ENCODE measurements around the gene PRKG1.

Gene PRKG1

DNA sequence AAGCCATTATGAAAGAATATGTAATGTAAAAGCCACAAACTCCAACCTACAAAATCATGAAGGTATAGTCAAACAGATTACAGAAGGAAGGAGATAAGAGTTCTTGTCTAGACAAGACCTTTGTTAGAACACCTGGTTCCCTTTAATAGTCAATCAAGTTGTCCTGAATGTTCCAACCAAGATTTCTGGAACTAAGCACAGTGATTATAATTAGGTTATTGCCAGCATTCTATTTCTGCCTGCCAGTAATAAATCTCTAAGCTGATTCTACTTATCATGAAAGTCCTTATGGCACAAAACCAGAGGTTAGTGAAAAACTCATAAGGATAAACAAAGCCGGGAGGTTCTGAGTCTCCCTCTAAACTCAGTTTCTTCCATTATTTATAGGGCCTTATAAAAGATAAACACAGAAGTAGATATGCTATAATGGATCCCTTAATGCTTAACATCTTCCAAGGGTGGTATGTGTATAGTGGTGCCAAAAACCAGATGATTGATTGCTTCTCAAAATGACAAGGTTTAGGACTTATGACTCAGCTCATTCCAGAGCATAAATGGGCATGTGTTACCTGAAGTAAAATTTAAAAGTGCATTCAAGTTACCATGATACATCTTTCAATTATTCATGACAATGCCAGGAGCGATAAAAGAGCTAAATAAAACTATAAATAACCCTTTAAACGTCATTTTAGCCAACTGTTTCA is 387.9 kb downstream of the PRKG1 start:
- no peak for FAIRE-seq

- no peak for FAIRE-seq
Observed at GRCh38 chr10:51468424-51468823, 394.1 kb downstream of the PRKG1 start.

- no peak for FAIRE-seq
Observed at GRCh38 chr10:51469686-51470085, 395.4 kb downstream of the PRKG1 start.

DNA sequence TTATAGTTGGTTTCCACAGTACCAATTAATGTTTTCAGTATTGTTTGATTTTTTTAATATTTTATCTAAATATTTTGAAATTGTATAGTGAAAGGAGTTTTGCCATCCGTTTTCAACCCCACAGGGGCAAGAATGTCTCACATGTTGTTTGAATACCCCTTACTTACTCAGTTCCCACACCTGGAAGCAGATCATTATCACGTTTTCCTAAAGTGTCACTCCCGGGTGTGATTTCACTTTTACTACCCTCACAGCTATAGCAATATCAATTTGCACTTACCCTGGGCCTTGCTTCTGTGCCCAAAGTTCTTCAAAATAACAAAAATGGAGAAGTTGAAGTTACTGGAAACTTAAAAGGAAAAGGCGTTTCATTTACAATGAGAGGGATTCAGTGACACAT is 397.0 kb downstream of the PRKG1 start:
- no peak for FAIRE-seq

DNA sequence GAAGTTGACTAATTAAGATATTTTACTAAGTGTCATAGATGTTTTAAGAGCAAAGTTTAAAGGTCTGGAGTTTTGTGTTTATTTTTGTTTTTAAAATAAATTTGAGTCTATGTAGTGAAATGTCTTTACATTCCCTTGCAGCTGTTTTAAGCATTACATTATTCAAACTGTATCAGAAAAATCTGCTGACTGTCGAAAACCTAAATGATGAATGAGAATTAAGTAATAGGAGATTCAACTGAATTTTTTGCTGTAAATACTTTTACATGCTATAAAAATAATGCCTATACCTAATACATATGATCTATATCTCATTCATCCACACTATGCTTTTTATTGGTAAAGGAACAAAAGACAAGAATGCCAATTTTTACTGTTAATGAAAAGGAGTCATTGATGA is 397.9 kb downstream of the PRKG1 start:
- FAIRE-seq = no peak

DNA sequence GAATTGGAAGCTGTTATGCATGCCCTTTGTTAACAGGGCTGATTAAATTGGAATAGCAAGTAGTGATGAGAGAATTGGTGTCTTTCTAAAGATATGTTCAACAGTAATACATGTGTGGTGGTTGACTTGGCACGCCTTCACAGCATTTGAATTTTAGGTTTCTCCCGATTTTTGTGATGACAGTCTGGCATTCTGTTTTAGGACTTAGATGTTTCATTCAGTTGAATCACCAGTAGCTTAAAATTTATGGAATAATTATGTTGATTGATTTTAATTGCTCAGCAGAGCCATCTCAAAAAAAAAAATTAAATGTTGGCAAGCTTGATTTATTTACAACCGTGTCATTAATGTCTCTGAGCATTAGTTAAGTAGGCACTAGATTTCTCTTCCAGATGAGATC is 405.4 kb downstream of the PRKG1 start:
- FAIRE-seq = no peak

GRCh38 chr10:51485668-51486067 is 411.4 kb downstream of the PRKG1 start:
- FAIRE-seq = no peak

- FAIRE-seq = no peak
Observed at GRCh38 chr10:51487576-51487975, 413.3 kb downstream of the PRKG1 start.

DNA sequence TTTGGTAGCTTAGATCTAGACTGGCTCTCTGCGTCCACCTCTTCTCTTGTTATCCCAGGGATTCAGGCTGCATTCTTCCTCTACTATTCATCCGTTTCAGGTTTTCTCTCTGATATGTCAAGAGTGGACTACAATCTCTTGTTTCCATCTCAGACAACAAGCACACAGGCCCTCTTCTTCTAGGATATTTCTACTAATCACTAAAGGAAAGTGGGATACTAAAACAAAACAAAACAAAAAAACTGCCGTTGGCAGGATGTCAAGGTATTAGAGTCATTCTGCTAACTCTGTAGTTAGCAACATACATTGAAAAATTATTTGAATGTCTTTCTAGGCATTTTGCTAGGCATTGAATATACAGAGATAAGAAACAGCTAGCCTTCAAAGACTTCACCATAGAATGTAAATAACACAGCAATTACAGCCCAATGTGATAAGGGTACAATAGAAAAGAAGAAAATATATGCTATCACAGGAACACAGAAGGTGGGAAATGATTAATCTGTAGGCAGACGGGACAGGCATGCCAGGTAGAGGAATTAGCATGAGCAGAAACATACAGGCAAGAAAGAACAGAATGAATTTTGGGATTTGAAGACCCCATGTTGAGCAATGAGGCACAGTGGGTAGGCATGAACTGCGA is 414.6 kb downstream of the PRKG1 start:
- no peak for FAIRE-seq

GRCh38 chr10:51498424-51498823 is 424.1 kb downstream of the PRKG1 start:
- FAIRE-seq = no peak

DNA sequence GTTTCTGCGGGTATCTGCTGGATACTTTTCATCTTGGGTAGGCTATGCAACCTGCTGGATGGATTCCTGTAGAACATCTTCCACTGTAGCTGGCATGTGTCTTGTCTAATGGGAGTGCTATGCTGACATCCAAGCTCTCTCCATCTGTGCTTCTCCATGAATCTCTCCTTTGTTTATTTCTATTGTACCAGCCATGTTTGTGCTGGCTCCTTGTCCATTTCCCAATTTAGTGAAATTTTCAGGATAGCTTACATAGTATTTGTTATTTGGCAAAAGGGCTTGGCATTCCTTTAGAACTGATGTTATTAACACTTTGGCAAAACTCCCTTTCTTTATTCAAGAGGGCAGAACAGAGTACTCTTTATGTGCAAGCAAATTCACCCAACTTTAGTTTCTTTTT is 427.1 kb downstream of the PRKG1 start:
- no peak for FAIRE-seq

DNA sequence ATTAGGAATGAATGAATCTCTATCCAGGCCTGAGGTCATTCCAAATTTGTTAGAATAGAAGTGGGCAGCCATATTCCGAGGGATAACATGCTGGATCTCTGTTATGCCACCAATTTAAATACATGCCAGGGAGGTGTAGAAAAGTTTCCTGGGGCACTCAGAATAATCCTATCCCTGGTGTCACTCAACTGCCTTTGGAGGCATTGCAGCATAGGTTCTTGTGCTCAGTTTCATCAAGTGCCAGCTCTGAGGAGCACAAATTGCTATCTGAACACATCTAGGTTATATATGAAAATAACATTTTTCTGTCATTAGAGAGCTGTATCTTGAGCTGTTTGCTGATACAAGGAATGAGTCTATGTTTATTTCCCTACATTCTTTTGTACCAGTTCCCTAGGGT is 427.8 kb downstream of the PRKG1 start:
- FAIRE-seq = no peak

GRCh38 chr10:51503378-51503777 is 429.1 kb downstream of the PRKG1 start:
- no peak for FAIRE-seq

DNA sequence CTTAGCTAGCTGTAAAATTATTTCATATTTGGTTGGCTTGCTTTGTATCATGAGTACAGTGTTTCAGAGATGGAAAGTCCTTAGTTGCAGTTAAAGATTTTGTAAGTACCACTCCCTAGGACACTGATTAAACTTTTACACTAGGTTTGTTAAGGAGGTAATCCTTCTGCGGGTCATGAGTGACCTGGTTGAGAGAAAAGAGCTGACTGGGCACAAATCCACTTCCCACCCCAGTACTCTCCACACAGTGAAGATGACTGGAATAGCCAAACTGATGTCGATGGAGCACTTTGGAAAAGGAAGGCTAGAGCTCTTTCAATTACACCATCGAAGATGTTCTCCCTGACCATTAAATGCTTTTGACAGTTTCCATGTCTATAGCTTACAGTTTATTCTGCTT is 433.2 kb downstream of the PRKG1 start:
- FAIRE-seq = no peak

DNA sequence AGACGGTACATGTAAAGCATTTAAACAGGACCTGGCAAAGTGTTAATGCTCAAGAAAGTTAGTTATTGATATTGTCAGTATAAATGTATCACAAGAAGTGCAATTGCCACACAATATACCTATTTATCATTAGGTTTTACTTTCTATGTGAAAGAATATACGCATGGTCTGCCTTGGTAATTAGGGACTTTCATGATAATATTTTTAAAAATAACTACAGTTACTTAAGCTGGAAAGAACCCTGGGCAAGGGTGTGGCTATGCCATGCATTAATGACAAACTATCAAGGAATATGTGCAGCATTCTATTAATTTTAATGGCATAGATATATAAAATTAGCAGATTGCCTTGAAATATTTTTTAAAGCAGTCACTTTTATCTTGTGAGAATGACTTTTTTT is 433.9 kb downstream of the PRKG1 start:
- no peak for FAIRE-seq

DNA sequence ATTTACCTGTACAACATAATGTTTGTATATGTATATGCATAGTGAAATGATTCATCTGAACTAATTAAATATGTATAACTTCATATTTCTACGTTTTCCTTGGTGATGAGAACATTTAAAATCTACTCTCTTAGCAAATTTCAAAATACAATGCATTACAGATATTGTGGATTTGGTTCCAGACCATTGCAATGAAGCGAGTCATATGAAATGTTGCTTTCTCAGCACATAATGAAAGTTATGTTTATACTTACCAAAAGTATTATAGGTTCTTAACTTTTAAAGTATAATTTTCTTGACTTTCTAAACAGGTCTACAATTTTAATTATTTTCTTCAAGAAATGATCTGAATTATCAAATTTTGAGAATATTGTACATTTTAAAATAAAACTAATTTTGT is 435.9 kb downstream of the PRKG1 start:
- no peak for FAIRE-seq

GRCh38 chr10:51521605-51522004 is 447.3 kb downstream of the PRKG1 start:
- FAIRE-seq = no peak

DNA sequence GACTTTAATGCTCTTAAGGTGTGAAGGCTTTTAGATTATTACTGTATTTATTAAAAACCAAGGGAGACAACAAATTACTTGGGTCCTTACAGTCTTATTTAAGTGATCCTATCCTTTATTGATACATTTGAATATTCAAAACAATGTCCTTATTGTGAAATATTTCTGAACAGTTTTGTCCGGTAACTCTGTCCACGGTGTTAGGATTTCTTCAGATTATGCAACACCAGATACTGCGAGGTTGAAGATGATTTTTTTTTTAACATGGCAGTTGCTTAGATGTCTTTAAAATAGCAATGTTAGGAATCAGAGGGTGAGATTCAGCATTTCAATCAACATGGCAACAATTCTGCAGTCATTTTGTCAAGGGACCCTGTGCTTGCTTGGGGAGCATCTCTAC is 448.6 kb downstream of the PRKG1 start:
- no peak for FAIRE-seq

DNA sequence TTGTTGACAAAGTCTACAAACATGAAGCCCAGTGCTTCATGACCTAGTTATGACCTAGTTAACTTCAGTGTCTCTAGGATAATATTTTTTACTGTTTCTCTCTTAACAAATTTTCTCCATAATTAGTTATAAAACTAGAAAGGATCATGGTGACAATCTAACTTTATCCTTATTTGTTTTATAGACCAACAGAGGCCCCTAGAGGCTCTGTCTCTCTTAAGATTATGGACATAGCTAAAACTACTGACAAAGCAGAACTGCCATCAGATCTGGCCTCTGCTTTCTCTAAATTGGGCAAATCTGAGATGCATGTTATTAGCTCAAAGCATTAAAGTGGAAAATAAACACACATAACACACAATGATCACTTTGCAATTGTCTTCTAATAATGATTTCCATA is 449.2 kb downstream of the PRKG1 start:
- FAIRE-seq = no peak

GRCh38 chr10:51524041-51524440 is 449.8 kb downstream of the PRKG1 start:
- FAIRE-seq = no peak

DNA sequence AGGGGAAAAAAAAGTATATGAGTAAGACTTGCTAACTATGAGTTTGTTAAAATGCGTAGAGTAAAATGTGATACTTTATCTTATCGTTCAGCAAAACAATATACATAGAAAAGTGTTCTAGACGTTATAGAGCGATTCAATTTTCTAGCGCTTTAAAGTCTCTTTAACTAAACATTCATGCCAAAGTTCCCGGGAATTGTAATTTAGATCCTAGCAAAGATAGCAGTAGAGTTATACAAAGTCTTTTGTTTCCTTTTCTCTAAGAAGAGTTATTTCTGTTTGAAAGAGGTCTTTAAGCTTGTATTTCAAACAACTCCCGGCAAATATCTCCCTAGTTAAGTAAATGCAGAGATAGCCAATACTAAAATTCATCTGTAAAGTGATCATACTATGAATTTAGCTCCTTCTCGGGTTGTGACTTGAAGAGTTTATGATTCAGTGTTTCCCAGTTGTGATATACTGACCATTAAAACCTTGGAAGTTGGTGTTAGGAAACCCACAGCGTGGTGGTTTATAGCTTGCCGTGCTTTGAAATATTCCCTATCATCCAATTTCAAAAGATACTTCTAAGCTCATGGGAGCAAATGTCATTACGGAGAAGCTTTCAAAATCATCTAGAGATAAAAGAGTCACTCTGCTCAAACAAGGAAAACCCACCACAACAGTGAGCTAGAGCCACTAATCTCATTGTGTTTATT is 453.4 kb downstream of the PRKG1 start:
- FAIRE-seq = no peak

- no peak for FAIRE-seq
Observed at GRCh38 chr10:51528527-51528926, 454.2 kb downstream of the PRKG1 start.

GRCh38 chr10:51530541-51530940 is 456.3 kb downstream of the PRKG1 start:
- FAIRE-seq = no peak

DNA sequence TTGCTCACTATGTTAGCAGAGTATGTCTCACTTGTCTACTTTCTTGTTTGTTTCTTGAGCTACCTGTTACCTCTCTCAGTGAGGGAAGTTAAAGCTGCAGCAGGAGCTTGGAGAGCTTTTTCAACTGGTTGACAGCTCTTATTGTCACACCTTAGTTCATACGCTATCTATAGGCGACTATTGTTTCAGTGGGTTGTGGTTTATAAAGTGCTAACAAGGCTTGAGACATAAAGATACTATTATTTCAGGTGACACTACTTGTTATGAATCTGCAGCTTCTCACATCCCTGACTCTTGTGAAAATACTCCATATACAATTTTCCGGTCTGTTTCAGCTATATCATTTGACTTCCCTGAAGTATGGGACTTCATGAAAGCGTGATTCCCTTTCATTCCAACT is 457.8 kb downstream of the PRKG1 start:
- FAIRE-seq = no peak
